GM12892 (cell line): ENCODE results near the gene PCSK6.

Source experiments
- POLR2A ChIP-seq: IDR thresholded peaks from 2 replicates; pipeline ENCODE4 v1.6.1; 2011; ENCODE audit warnings: low read depth, low read length, control low read depth
- POLR2AphosphoS5 ChIP-seq: IDR thresholded peaks from 2 replicates; pipeline ENCODE4 v1.6.1; 2011; ENCODE audit warnings: low read depth, low read length, control low read depth
- TAF1 ChIP-seq: IDR thresholded peaks from 2 replicates; pipeline ENCODE4 v1.6.1; 2011; ENCODE audit warnings: low read depth, mild to moderate bottlenecking, control low read depth, low read length, borderline replicate concordance

- TF ChIP-seq POLR2A (no peak), POLR2AphosphoS5 (no peak), TAF1 (no peak)
Measured at GRCh38 chr15:101449471-101450402, 39.8 kb downstream of the PCSK6 start.
